ENCODE measurements around the gene VOPP1.

DNA sequence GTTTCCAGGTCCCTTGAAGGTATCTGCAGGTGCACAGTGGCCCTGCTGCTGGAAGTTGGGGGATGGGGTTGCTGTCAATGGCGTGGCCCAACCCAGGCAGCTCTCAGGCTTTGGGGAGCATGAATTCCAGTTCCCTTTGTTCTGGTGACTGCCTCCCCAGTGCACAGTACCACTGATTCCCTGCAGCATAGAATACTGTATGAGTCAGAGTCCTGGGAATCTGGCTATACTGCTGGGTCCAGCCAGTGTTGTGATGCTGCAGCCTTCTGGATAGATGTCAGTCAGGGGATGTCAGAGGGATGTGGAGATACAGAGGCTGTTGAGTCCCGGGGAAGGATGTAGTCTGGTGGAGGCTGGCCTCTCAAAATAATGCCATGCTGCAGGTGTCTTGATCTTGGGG, 107.9 kb downstream of the VOPP1 start:
- TF ChIP-seq TAF1 (IDR thresholded peaks at IDR 0.05; ENCODE audit: control insufficient read depth, extremely low read depth, insufficient read depth, low read length, severe bottlenecking) (no peak), CEBPZ (IDR thresholded peaks at IDR 0.05; ENCODE audit: borderline replicate concordance, low read depth, low read length) (no peak), FOXA3 (CRISPR knock-in tag; conservative IDR thresholded peaks at IDR 0.05 in 1 of 2, IDR thresholded peaks at IDR 0.05 in 1 of 2) (no peak), ZNF274 (IDR thresholded peaks at IDR 0.05; ENCODE audit: borderline replicate concordance, low read depth, low read length) (no peak), ZNF57 (CRISPR knock-in tag; IDR thresholded peaks at IDR 0.05) (no peak), ZBTB1 (CRISPR knock-in tag; IDR thresholded peaks at IDR 0.05; ENCODE audit: borderline replicate concordance, low read depth) (no peak), POLR2AphosphoS5 (IDR thresholded peaks at IDR 0.05; ENCODE audit: control insufficient read depth, insufficient read depth, low read depth, low read length) (no peak), SIN3B (IDR thresholded peaks at IDR 0.05; ENCODE audit: low read depth) (no peak), MLX (CRISPR knock-in tag; conservative IDR thresholded peaks at IDR 0.05) (no peak), MXD1 (CRISPR knock-in tag; IDR thresholded peaks at IDR 0.05; ENCODE audit: borderline replicate concordance, poor library complexity, severe bottlenecking) (no peak)
